Activated naive CD4-positive, alpha-beta T cell treated with anti-CD3 and anti-CD28 coated beads, Interleukin-2, amount 10 ng/mL, durations not matched to agents 7 days and 5 days (primary cell): ENCODE data around the gene ICA1L.
"Not testable (repeated sequence)": the region's sequence is repeated elsewhere in the genome, so short reads cannot be mapped to it uniquely, and the experiment has no call there.

Experiments
- CTCF ChIA-PET: fragments of 350-600 bp; sonication (Branson Sonifier 250); formaldehyde crosslinking; loops from one replicate; lab custom pipeline; 2021; ENCODE audit warnings: antibody characterized with exemption; lab: Charles Lee
- DNase-seq: peaks from one replicate; pipeline ENCODE4 v3.0.0-alpha.2; 2020
- H3K27ac Mint-ChIP-seq: one replicate; pipeline ENCODE4 v1.8.0; 2021; ENCODE audit warnings: mild to moderate bottlenecking, moderate library complexity, mixed read lengths
- H3K27me3 Mint-ChIP-seq: one replicate; pipeline ENCODE4 v1.8.0; 2021; ENCODE audit warnings: mild to moderate bottlenecking, mixed read lengths
- H3K36me3 Mint-ChIP-seq: one replicate; pipeline ENCODE4 v1.8.0; 2021; ENCODE audit warnings: mixed read lengths
- H3K4me1 Mint-ChIP-seq: one replicate; pipeline ENCODE4 v1.8.0; 2021; ENCODE audit warnings: mixed read lengths
- H3K4me3 Mint-ChIP-seq: one replicate; pipeline ENCODE4 v1.8.0; 2021; ENCODE audit warnings: mild to moderate bottlenecking, moderate library complexity, mixed read lengths
- H3K9me3 Mint-ChIP-seq: one replicate; pipeline ENCODE4 v1.8.0; 2021; ENCODE audit warnings: mixed read lengths

ICA1L gene

GRCh38 chr2:202881570-202881969, 10.0 kb upstream of the ICA1L start:
- Mint-ChIP-seq H3K27ac (no peak overlapping the region), H3K4me1 (no peaks in the 10 kb centered on the region), H3K4me3 (no peak overlapping the region), H3K36me3 (peaks cover 13% of the 10 kb centered on the region), H3K27me3 (no peaks in the 10 kb centered on the region), H3K9me3 (no peaks in the 10 kb centered on the region)
- CTCF ChIA-PET: no interaction called here
- no peak for DNase-seq

GRCh38 chr2:202877699-202878098, 6.1 kb upstream of the ICA1L start:
- CTCF ChIA-PET: interaction anchor here (0.9 kb wide), 1 partner anchor 9 kb away, joined by 3 read pairs; no protein-coding TSS in a partner anchor
- H3K4me1 Mint-ChIP-seq: no peaks in the 10 kb centered on the region
- no peak overlapping the region for H3K27ac Mint-ChIP-seq

GRCh38 chr2:202870431-202871299, 901 bp downstream of the ICA1L start:
- CTCF ChIA-PET: interaction anchor here (0.7 to 6.5 kb wide), 9 partner anchors 10 to 944 kb away, joined by 3 to 42 read pairs (median 4); partner anchors contain the start of gene FAM117B
- H3K4me3 Mint-ChIP-seq: peak overlapping the region; percentile 86
- no peaks in the 10 kb centered on the region for H3K9me3 Mint-ChIP-seq
- H3K27me3 Mint-ChIP-seq: peaks cover 3% of the 10 kb centered on the region
- peaks cover 14% of the 10 kb centered on the region for H3K4me1 Mint-ChIP-seq
- no peaks in the 10 kb centered on the region for H3K36me3 Mint-ChIP-seq
- peak overlapping the region; percentile 82 for H3K27ac Mint-ChIP-seq
- peak; percentile 78 for DNase-seq

More at GRCh38 chr2:202877699-202878098, 6.1 kb upstream of the ICA1L start:
- Mint-ChIP-seq H3K4me3 (no peak overlapping the region), H3K27me3 (peaks cover 3% of the 10 kb centered on the region), H3K36me3 (peaks cover 4% of the 10 kb centered on the region), H3K9me3 (no peaks in the 10 kb centered on the region)
- no peak for DNase-seq

GRCh38 chr2:202861987-202862386, 9.6 kb downstream of the ICA1L start:
- Mint-ChIP-seq H3K4me1 (no peaks in the 10 kb centered on the region), H3K36me3 (no peaks in the 10 kb centered on the region), H3K9me3 (no peaks in the 10 kb centered on the region), H3K27me3 (no peaks in the 10 kb centered on the region), H3K4me3 (no peak overlapping the region), H3K27ac (no peak overlapping the region)
- CTCF ChIA-PET: no interaction called here
- no peak for DNase-seq

GRCh38 chr2:202858601-202859000, 13.0 kb downstream of the ICA1L start:
- Mint-ChIP-seq H3K9me3 (no peaks in the 10 kb centered on the region), H3K4me1 (no peaks in the 10 kb centered on the region), H3K36me3 (no peaks in the 10 kb centered on the region), H3K27ac (no peak overlapping the region), H3K27me3 (no peaks in the 10 kb centered on the region), H3K4me3 (no peak overlapping the region)
- CTCF ChIA-PET: no interaction called here
- DNase-seq: no peak

- not testable (repeated sequence) for DNase-seq, H3K4me3 Mint-ChIP-seq, H3K4me1 Mint-ChIP-seq, H3K27me3 Mint-ChIP-seq, H3K9me3 Mint-ChIP-seq, H3K36me3 Mint-ChIP-seq, H3K27ac Mint-ChIP-seq
- CTCF ChIA-PET: interaction anchor here (0.8 kb wide), 1 partner anchor 22 kb away, joined by 3 read pairs; no protein-coding TSS in a partner anchor
These were observed 22.2 kb downstream of the ICA1L start for GRCh38 chr2:202849343-202849742.

GRCh38 chr2:202848813-202849212, 22.8 kb downstream of the ICA1L start:
- no peaks in the 10 kb centered on the region for H3K9me3 Mint-ChIP-seq
- no peak overlapping the region for H3K27ac Mint-ChIP-seq
- no peak overlapping the region for H3K4me3 Mint-ChIP-seq
- no peak for DNase-seq
- no peaks in the 10 kb centered on the region for H3K36me3 Mint-ChIP-seq
- H3K4me1 Mint-ChIP-seq: peaks cover 6% of the 10 kb centered on the region
- CTCF ChIA-PET: interaction anchor here (0.8 kb wide), 1 partner anchor 22 kb away, joined by 3 read pairs; no protein-coding TSS in a partner anchor
- peaks cover 5% of the 10 kb centered on the region for H3K27me3 Mint-ChIP-seq

GRCh38 chr2:202847693-202848524, 23.7 kb downstream of the ICA1L start:
- CTCF ChIA-PET: no interaction called here
- H3K4me1 Mint-ChIP-seq: peaks cover 6% of the 10 kb centered on the region
- no peak overlapping the region for H3K27ac Mint-ChIP-seq
- no peak for DNase-seq
- no peak overlapping the region for H3K4me3 Mint-ChIP-seq
- H3K36me3 Mint-ChIP-seq: peaks cover 2% of the 10 kb centered on the region
- H3K9me3 Mint-ChIP-seq: peaks cover 6% of the 10 kb centered on the region
- peaks cover 8% of the 10 kb centered on the region for H3K27me3 Mint-ChIP-seq

GRCh38 chr2:202844656-202845055, 26.9 kb downstream of the ICA1L start:
- H3K27ac Mint-ChIP-seq: no peak overlapping the region
- H3K27me3 Mint-ChIP-seq: peaks cover 8% of the 10 kb centered on the region
- H3K4me1 Mint-ChIP-seq: peaks cover 6% of the 10 kb centered on the region
- H3K9me3 Mint-ChIP-seq: peaks cover 13% of the 10 kb centered on the region
- DNase-seq: no peak
- no peak overlapping the region for H3K4me3 Mint-ChIP-seq
- H3K36me3 Mint-ChIP-seq: peaks cover 4% of the 10 kb centered on the region
- CTCF ChIA-PET: interaction anchor here (1.0 kb wide), 1 partner anchor 256 kb away, joined by 3 read pairs; no protein-coding TSS in a partner anchor

- H3K4me3 Mint-ChIP-seq: no peak overlapping the region
- no peak for DNase-seq
- CTCF ChIA-PET: interaction anchor here (1.1 kb wide), 1 partner anchor 10 kb away, joined by 3 read pairs; no protein-coding TSS in a partner anchor
- H3K27ac Mint-ChIP-seq: no peak overlapping the region
- H3K36me3 Mint-ChIP-seq: peaks cover 4% of the 10 kb centered on the region
- H3K27me3 Mint-ChIP-seq: peaks cover 8% of the 10 kb centered on the region
- H3K9me3 Mint-ChIP-seq: peaks cover 13% of the 10 kb centered on the region
- no peaks in the 10 kb centered on the region for H3K4me1 Mint-ChIP-seq
These were observed 28.9 kb downstream of the ICA1L start for GRCh38 chr2:202842690-202843089.

GRCh38 chr2:202841090-202841867, 30.3 kb downstream of the ICA1L start:
- Mint-ChIP-seq H3K9me3 (peaks cover 13% of the 10 kb centered on the region), H3K4me1 (no peaks in the 10 kb centered on the region), H3K36me3 (peaks cover 4% of the 10 kb centered on the region), H3K4me3 (no peak overlapping the region), H3K27ac (no peak overlapping the region), H3K27me3 (peaks cover 7% of the 10 kb centered on the region)
- CTCF ChIA-PET: no interaction called here
- no peak for DNase-seq

GRCh38 chr2:202831242-202832220, 40.0 kb downstream of the ICA1L start:
- Mint-ChIP-seq H3K4me1 (peaks cover 9% of the 10 kb centered on the region), H3K4me3 (no peak overlapping the region), H3K36me3 (no peaks in the 10 kb centered on the region), H3K27me3 (no peaks in the 10 kb centered on the region), H3K9me3 (no peaks in the 10 kb centered on the region), H3K27ac (no peak overlapping the region)
- CTCF ChIA-PET: no interaction called here
- peak; percentile 69 for DNase-seq

GRCh38 chr2:202824901-202825300, 46.7 kb downstream of the ICA1L start:
- H3K27me3 Mint-ChIP-seq: no peaks in the 10 kb centered on the region
- H3K9me3 Mint-ChIP-seq: no peaks in the 10 kb centered on the region
- no peak for DNase-seq
- no peaks in the 10 kb centered on the region for H3K4me1 Mint-ChIP-seq
- H3K4me3 Mint-ChIP-seq: no peak overlapping the region
- H3K27ac Mint-ChIP-seq: no peak overlapping the region
- H3K36me3 Mint-ChIP-seq: no peaks in the 10 kb centered on the region
- CTCF ChIA-PET: no interaction called here
